ENCODE measurements around the gene HCST.

The HCST gene

DNA sequence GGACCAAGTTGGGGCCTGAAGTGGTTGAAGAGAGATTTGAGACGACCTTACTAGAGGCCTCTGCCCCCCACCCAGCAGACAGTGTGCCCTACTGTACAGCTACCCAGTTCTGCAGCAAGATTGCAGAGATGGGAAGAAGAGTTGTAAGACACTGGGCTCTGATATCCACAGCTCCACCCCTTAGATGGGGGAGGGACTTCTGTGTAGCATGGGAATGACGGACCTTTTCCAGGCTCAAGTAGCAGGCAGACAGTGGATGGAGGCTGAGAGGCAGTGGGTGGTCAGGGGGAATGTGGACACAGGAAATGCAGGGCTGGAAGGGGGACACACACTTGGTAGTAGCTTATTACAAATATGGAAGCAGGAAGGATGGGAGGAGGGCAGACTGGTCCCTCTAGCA lies 46.8 kb downstream of the HCST start:
- TF ChIP-seq, protein P1, sequence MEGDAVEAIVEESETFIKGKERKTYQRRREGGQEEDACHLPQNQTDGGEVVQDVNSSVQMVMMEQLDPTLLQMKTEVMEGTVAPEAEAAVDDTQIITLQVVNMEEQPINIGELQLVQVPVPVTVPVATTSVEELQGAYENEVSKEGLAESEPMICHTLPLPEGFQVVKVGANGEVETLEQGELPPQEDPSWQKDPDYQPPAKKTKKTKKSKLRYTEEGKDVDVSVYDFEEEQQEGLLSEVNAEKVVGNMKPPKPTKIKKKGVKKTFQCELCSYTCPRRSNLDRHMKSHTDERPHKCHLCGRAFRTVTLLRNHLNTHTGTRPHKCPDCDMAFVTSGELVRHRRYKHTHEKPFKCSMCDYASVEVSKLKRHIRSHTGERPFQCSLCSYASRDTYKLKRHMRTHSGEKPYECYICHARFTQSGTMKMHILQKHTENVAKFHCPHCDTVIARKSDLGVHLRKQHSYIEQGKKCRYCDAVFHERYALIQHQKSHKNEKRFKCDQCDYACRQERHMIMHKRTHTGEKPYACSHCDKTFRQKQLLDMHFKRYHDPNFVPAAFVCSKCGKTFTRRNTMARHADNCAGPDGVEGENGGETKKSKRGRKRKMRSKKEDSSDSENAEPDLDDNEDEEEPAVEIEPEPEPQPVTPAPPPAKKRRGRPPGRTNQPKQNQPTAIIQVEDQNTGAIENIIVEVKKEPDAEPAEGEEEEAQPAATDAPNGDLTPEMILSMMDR (IDR thresholded peaks at IDR 0.05; ENCODE audit: control insufficient read depth, insufficient read depth, low read depth, low read length, missing control alignments), result no peak
- DNase-seq (ENCODE audit: low read depth), result no peak
- H3K4me3 ChIP-seq (ENCODE audit: control insufficient read depth, low read depth, low read length), result no peak overlapping the region

Measured in AG09309 (cell line).